GM12874 (cell line): ENCODE data around the gene ABCB6.

Source experiments
- TF ChIP-seq, protein P1 (sequence below): IDR thresholded peaks from 2 replicates; pipeline ENCODE4 v1.5.1; 2011; ENCODE audit warnings: low read depth, mild to moderate bottlenecking, control low read depth, low read length, moderate library complexity; ENCODE audit not compliant: insufficient read depth

ABCB6 gene

DNA sequence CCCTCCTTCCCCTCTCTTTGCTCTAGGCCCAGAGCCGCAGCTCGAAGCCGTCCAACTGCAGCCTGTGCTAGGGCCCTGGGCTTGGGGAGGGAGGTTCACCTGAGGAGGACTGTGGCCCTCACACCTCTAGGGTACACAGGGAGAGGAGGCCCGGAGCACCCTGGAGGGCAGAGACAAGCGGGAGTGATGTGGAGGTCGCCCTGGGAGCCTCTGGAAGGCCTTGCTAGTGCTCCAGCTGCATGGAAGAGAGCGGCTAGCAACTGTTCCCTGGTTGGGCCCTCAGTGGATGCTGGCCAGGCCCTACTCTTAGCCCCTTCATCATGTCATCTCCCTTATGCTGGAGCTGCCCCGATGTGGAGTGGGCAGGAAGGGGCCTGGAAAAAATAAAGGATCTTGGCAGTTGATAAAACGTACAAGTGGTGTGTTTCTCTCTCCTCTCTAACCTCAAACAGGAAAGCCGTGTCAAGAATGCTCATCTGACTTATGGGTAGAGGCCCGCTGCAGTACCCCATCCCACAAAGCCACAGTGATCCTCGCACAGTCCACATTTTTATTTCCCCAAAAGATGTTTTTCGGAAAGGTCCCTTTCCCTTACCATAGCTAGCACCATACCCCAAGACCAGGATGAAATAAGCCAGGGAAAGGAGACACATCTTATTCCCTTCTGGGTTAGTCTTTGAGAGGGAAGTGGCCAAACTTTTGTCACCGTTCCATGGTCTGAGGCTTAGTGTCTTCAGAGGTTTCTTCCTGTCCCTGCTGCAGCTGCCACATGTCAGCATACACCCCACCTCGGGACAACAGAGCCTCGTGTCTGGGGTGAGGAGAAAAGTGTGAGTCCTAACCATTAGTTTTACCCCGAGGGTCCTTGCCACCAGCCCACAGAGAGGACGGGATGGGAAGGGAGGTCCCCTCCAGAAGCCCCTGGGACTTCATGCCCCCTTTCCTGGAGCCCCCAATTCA lies 9.2 kb downstream of the ABCB6 start:
- TF ChIP-seq, protein P1, sequence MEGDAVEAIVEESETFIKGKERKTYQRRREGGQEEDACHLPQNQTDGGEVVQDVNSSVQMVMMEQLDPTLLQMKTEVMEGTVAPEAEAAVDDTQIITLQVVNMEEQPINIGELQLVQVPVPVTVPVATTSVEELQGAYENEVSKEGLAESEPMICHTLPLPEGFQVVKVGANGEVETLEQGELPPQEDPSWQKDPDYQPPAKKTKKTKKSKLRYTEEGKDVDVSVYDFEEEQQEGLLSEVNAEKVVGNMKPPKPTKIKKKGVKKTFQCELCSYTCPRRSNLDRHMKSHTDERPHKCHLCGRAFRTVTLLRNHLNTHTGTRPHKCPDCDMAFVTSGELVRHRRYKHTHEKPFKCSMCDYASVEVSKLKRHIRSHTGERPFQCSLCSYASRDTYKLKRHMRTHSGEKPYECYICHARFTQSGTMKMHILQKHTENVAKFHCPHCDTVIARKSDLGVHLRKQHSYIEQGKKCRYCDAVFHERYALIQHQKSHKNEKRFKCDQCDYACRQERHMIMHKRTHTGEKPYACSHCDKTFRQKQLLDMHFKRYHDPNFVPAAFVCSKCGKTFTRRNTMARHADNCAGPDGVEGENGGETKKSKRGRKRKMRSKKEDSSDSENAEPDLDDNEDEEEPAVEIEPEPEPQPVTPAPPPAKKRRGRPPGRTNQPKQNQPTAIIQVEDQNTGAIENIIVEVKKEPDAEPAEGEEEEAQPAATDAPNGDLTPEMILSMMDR = no peak

DNA sequence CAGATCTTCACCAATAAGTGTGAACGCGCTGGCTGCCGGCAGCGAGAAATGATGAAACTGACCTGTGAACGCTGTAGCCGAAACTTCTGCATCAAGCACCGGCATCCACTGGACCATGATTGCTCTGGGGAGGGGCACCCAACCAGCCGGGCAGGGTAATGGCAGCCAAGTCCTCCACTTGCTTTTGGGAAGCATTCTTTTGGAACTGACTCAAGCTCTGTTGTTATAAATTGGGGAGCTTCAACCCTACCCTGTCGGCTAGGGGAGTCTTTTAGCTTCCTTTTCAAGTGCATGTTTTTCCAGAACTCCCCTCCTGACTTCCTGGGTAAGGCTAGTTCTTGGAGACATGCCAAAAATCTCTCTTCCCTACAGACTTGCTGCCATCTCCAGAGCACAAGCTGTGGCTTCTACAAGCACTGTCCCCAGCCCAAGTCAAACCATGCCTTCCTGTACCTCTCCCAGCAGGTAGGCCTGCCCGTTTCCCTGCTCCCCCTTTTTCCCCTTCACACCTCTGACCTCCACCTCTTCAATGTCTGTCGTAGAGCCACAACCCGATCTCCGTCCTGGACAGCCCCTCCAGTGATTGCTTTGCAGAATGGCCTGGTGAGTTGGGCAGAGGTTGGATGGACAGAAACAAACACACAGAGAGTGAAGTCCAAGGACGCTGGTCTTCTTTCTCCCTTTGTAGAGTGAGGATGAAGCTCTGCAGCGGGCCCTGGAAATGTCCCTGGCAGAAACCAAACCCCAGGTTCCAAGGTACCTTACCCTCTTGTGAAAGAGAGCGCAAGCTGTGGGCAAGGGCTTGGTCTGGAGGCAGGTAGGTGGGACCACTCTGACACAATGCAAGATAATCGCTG lies 10.6 kb downstream of the ABCB6 start:
- TF ChIP-seq, protein P1 = no peak

DNA sequence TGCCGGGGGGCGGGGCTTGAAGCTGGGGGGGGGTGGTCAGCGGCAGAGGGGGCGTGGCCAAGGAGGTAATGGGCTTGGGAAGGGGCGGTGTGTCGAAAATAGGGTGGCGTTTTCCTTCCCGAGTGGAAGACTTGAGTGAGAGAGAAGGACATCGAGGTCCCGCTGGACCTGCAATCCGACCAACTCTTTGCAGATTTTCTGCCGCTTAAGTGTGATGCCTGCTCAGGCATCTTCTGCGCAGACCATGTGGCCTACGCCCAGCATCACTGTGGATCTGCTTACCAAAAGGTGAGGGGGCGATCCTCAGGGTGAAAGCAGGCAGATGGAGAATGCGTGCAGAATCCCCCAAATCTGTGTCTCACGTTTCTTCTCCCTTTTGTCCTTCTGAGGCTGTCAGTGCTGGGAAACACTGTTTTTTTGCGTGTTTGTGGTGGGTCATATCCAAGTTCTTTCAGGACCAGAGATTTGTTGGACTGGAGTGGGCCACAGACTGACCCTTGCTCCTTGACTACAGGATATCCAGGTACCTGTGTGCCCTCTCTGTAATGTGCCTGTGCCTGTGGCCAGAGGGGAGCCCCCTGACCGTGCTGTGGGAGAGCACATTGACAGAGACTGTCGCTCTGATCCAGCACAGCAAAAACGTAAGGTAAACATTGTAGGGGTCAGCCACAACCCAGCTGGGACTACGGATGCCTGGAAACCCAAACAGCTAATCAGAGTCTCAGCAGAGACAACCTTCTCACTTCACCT lies 11.4 kb downstream of the ABCB6 start:
- TF ChIP-seq, protein P1 = no peak

DNA sequence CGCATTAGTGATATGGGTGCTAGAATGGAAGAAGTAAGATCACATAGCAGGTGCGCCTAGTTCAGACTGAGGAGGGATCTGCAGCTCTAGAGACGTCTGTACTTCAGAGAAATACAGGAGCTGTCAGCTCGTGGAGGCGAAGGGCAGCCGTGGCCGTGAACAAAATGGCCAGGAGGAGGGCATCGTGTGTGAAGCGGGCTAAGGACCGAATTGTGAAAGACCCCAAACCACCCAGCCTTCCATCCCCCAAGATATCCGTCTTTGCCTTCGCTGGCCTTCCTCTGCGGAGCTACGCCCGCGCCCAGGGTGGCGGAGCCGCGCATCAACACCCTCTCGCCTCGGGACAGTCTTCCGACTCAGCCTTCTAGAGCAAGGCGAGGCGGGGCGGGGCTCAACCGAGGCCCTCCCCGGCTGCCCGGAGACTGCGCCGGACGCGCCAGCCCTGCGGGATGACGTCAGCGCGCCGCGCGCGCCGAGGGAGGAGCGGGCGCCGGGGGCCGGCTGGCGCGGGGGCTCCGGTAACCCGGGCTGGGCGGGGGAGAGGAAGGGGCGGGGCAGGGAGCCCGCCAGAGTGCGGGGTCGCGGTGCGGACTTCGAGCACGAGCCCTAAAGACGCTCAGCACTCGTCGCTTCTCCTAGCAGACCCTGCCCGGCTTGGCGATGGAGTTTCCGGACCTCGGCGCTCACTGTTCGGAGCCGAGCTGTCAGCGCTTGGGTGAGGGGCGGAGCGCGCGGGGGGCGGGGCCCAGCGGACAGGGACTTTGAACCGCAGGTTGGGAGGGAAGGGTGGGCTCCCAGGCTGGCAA lies 12.2 kb downstream of the ABCB6 start, which contains the start of gene ZFAND2B:
ZFAND2B (plus strand) TSS at position 455 of the 806 bp plus-strand sequence; CDS start at position 661, 206 bp downstream.
- TF ChIP-seq, protein P1 = no peak

DNA sequence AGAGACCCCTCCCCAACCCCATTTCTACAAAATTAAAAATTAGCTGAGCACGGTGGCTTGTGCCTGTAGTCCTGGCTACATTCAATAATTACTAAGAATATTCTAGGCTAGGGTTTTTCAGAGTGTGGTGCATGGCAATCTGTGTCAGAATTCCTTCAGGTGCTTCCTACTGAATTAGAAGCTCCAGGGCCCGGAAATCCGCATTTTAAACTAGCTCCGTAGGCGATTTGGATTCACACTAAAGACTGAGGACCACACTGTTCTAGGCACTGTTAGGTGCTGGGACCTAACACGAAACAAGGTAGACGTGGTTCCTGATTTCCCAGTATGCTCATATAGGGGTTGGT lies 12.8 kb downstream of the ABCB6 start:
- TF ChIP-seq, protein P1 = no peak

DNA sequence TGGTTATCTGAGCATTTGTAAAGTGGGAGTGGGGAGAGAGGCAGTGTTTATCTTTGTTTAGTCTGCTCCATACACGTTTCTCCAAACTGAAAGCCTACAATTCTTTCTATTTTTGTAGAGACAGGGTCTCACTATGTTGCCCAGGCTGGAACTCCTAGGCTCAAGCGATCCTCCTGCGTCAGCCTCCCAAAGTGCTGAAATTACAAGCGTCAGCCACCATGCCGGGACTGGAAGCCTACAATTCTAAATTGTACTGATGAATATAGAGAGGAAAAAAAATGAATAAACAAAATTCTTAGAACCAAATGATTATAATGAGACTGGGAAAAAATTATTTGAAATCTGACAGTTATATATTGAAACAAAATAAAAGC lies 13.6 kb downstream of the ABCB6 start:
- TF ChIP-seq, protein P1 = no peak
